ENCODE measurements around the gene PPARGC1A.

The PPARGC1A gene

DNA sequence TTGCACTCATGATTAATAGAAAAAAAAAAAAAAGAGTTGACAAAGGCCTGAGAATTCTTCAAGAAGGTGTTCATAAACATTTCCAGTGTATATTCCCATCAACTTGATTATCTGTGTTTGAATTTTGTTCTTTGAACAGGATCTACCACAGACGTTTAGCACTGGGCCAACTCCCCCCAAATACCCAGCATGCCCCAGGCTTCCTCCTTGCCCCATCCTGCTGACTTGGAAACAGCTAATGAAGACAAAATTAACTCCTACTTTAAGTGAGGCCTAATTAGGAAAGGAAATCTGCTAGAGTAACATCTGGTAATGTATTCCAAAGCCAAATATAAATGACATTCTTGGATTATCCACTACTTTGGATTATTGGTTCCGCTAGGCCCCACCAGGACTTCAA, 52.5 kb downstream of the PPARGC1A start:
- H3K4me2 ChIP-seq = no peak overlapping the region
- no peak overlapping the region for H3K4me3 ChIP-seq
- H3K4me1 ChIP-seq = 0 out of 20 replicates have a peak, but pooled peaks cover 0 to 3% (median 0%) of the 10 kb centered on the region in 10 experiments
- no peaks in the 10 kb centered on the region for H4K20me1 ChIP-seq
- H3K27me3 ChIP-seq = no peaks in the 10 kb centered on the region
- H3K9ac ChIP-seq = no peak overlapping the region
- H3K27ac ChIP-seq = no peak overlapping the region
- H3K9me3 ChIP-seq (replicated peaks in 1 of 11) = peaks cover 0 to 6% (median 0%) of the 10 kb centered on the region in 11 experiments; a peak in 1 of 22 replicates
- no peak for TF ChIP-seq Cebpa-rat (IDR thresholded peaks at IDR 0.05)
- H3K36me3 ChIP-seq = no peaks in the 10 kb centered on the region

DNA sequence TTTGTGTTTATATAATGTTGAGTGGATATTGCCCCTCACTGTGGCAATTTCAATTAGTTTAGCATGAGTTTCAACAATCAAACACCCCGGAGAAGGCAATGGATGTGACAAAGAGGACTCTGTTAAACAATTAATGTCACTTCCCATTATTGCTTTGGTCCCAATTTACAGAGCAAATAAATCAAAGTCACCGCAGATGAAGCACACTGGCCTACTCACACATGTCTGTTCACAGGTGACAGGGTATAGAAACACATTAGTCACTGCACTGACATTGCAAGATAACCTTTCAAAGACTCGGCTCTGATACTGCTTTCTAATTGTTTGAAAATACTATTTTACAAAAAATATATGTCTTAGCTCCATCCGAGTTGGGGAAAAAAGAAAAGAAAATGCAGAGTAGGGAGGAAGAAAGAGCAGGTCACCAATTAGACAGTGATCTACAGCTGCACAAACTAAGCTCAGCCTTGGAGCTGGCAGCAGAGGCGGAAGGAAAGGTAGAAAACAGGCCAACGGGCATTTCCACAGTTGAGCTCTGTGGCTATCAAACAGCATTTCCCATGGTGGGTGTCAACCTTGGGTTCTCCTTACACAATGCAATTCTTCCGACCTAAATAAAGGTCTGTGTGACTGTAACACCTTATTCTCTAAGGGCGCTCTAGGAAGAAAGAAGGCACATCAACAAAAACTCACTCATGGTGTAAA, 53.9 kb downstream of the PPARGC1A start:
- Histone ChIP-seq H3K27ac (no peak overlapping the region), H3K9me3 (replicated peaks in 1 of 11) (peaks cover 0 to 6% (median 0%) of the 10 kb centered on the region in 11 experiments; a peak in 1 of 22 replicates), H3K4me2 (no peak overlapping the region), H3K4me3 (no peak overlapping the region), H3K9ac (no peak overlapping the region), H3K4me1 (0 out of 20 replicates have a peak, but pooled peaks cover 0 to 3% (median 0%) of the 10 kb centered on the region in 10 experiments), H3K27me3 (no peaks in the 10 kb centered on the region), H4K20me1 (no peaks in the 10 kb centered on the region), H3K36me3 (no peaks in the 10 kb centered on the region)
- no peak for TF ChIP-seq Cebpa-rat (IDR thresholded peaks at IDR 0.05)

DNA sequence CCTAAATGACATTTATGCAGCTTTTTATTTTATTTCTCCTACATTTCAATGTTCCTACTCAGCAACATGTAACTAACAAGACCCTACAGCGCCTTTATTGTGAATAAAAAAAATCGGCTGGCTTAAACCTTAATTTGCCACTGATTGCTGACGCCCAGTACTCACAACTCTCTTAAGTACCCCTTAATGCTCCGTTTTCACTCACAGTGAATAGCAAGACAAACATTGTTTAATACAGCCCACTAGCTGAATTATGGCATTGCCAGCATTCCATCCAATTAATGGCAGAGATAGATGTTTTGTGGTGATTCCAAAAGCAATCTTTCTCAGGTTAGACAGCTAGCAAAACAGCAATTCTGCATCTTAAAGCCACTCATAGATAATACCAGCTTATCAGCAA, 61.1 kb downstream of the PPARGC1A start:
- Histone ChIP-seq H3K4me1 (no peaks in the 10 kb centered on the region), H3K9me3 (replicated peaks in 1 of 11) (no peaks in the 10 kb centered on the region), H3K27me3 (no peaks in the 10 kb centered on the region), H3K27ac (no peak overlapping the region), H4K20me1 (no peaks in the 10 kb centered on the region), H3K4me2 (no peak overlapping the region), H3K9ac (no peak overlapping the region), H3K36me3 (no peaks in the 10 kb centered on the region), H3K4me3 (no peak overlapping the region)
- no peak for TF ChIP-seq Cebpa-rat (IDR thresholded peaks at IDR 0.05)

- Histone ChIP-seq H3K4me1 (no peaks in the 10 kb centered on the region), H4K20me1 (no peaks in the 10 kb centered on the region), H3K4me3 (no peak overlapping the region), H3K9me3 (replicated peaks in 1 of 11) (no peaks in the 10 kb centered on the region), H3K36me3 (no peaks in the 10 kb centered on the region), H3K9ac (no peak overlapping the region), H3K27me3 (no peaks in the 10 kb centered on the region), H3K27ac (no peak overlapping the region), H3K4me2 (no peak overlapping the region)
- TF ChIP-seq Cebpa-rat (IDR thresholded peaks at IDR 0.05) = no peak
Observed at GRCh38 chr4:23828020-23828715, 61.7 kb downstream of the PPARGC1A start.

DNA sequence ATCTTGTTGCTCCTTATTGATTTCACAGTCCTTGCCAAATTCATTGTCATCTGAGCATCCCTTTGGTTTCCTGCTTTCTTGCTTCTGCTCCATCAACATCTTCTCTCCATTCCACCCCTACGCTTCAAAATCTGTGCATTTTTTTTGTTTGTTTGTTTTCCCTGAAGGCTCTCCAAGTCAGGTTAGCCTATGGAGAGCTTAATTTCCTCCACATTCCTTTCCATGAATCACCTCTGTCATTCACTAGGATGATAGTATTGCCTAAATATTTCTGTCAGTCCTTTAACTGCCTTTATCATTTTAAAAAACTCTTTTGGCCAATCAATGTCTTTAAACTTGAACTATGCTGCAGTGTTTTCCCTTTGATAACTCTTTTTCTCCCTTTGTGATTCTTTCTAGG, 67.7 kb downstream of the PPARGC1A start:
- H3K9me3 ChIP-seq (replicated peaks in 1 of 11) = no peaks in the 10 kb centered on the region
- no peaks in the 10 kb centered on the region for H4K20me1 ChIP-seq
- no peak overlapping the region for H3K27ac ChIP-seq
- no peak overlapping the region for H3K9ac ChIP-seq
- no peaks in the 10 kb centered on the region for H3K27me3 ChIP-seq
- no peaks in the 10 kb centered on the region for H3K36me3 ChIP-seq
- no peak overlapping the region for H3K4me2 ChIP-seq
- no peaks in the 10 kb centered on the region for H3K4me1 ChIP-seq
- TF ChIP-seq Cebpa-rat (IDR thresholded peaks at IDR 0.05) = no peak
- H3K4me3 ChIP-seq = no peak overlapping the region

GRCh38 chr4:23819041-23819511, 70.8 kb downstream of the PPARGC1A start:
- Histone ChIP-seq H3K9me3 (replicated peaks in 1 of 11) (peaks cover 0 to 7% (median 0%) of the 10 kb centered on the region in 11 experiments; a peak in 2 of 22 replicates), H3K9ac (no peak overlapping the region), H3K36me3 (no peaks in the 10 kb centered on the region), H3K4me1 (peaks cover 0 to 8% (median 0%) of the 10 kb centered on the region in 10 experiments; a peak in 3 of 20 replicates), H3K27ac (no peak overlapping the region), H3K27me3 (no peaks in the 10 kb centered on the region), H3K4me3 (no peak overlapping the region), H3K4me2 (no peak overlapping the region), H4K20me1 (no peaks in the 10 kb centered on the region)
- no peak for TF ChIP-seq Cebpa-rat (IDR thresholded peaks at IDR 0.05)

DNA sequence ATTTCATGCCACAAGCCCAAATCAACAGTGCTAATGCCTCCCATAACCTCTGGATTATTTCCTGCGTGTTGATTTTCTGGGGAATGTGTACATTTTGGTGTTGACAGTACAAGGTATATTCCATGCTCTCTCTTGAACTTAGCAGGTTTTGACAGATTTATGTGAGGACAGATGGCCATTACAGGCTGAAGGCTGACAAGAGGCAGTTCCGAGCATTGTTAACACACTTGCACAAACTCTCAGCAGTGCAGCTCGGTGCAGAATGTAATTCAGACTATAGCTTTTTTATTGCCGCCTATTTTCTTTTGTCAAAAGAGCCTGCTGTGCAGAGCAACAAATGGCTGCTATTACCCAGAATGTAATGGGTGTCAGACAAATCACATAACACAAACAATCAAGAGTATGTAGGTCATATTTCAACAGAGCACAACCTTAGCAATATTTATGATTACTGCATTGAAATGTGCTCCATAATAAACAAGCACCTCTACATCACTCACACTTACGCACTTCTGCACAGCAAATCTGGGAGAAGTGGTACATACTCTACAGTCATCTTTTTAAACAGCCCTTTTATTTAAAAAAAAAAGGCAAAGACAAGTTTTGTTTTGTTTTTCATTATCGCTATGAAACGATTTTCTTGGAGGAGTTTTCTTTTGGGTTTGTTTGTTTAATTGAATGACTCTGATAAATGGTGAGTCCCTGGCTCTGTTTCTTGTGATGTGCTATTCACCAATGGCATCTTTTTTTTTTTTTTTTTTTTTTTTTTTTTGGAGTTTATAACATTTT, 71.6 kb downstream of the PPARGC1A start:
- H4K20me1 ChIP-seq = no peaks in the 10 kb centered on the region
- no peak overlapping the region for H3K4me2 ChIP-seq
- no peaks in the 10 kb centered on the region for H3K36me3 ChIP-seq
- no peak overlapping the region for H3K27ac ChIP-seq
- H3K9ac ChIP-seq = no peak overlapping the region
- no peak for TF ChIP-seq Cebpa-rat (IDR thresholded peaks at IDR 0.05)
- H3K4me1 ChIP-seq = peaks cover 0 to 8% (median 0%) of the 10 kb centered on the region in 10 experiments; a peak in 3 of 20 replicates
- H3K9me3 ChIP-seq (replicated peaks in 1 of 11) = peaks cover 0 to 7% (median 0%) of the 10 kb centered on the region in 11 experiments; a peak in 2 of 22 replicates
- H3K27me3 ChIP-seq = no peaks in the 10 kb centered on the region
- H3K4me3 ChIP-seq = no peak overlapping the region

DNA sequence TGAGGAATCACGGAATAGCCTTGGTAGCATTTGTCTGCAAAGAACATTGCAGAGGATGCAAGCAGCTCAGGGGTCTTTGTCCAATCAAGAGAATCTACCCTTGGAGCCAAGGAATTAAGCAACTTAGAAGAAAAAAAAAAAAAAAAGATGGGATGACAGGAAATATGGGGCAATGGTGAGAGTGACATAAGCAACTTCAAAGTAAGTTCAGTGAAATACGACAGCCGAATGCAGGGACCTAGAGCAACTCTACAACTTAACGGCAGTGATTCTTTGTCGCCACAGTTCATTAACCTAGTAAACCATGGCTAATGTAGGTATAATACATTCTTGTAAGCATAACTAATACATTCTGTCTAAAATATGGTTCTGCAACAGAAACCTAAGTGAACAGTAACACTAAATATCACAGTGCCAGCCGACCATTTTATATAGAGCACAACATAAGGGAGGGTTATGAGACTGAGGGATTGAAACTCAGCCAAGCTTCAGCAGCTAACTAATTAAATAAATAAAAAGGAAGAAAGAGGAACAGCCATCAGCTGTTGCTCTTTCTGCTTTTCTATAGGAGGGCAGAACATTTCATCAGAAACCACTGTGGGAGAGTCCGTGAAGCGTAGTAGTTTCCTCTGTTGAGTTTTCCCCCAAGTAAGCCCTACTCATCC, 74.7 kb downstream of the PPARGC1A start:
- Histone ChIP-seq H3K27me3 (no peaks in the 10 kb centered on the region), H3K27ac (no peak overlapping the region), H4K20me1 (no peaks in the 10 kb centered on the region), H3K4me1 (peaks cover 5 to 19% (median 13%) of the 10 kb centered on the region in 10 experiments; a peak in 16 of 20 replicates), H3K36me3 (no peaks in the 10 kb centered on the region), H3K9me3 (replicated peaks in 1 of 11) (peaks cover 0 to 10% (median 0%) of the 10 kb centered on the region in 11 experiments; a peak in 5 of 22 replicates), H3K4me2 (peak overlapping the region in 4 of 11 experiments; percentile 18 to 47 (median 34); a peak in 7 of 22 replicates), H3K4me3 (no peak overlapping the region), H3K9ac (no peak overlapping the region)
- TF ChIP-seq Cebpa-rat (IDR thresholded peaks at IDR 0.05) = no peak

Data from BLaER1 treated with 17β-estradiol and CSF1 and Interleukin-3, amounts not matched to agents 10 nM and 100 nM (cell line).